Measurements from ENCODE around the gene NELL2.
"Not testable (repeated sequence)": the region's sequence is repeated elsewhere in the genome, so short reads cannot be mapped to it uniquely, and the experiment has no call there.

NELL2 gene

GRCh38 chr12:44778863-44779262 lies 97.3 kb downstream of the NELL2 start:
- no peak for DNase-seq (ENCODE audit: low read depth)

GRCh38 chr12:44777044-44777443 lies 99.1 kb downstream of the NELL2 start:
- no peak for DNase-seq (ENCODE audit: low read depth)

- no peak for DNase-seq (ENCODE audit: low read depth)
Observed at GRCh38 chr12:44775901-44776300, 100.2 kb downstream of the NELL2 start.

- DNase-seq (ENCODE audit: low read depth) = peak; percentile 24
Observed at GRCh38 chr12:44774815-44775411, 101.2 kb downstream of the NELL2 start.

DNA sequence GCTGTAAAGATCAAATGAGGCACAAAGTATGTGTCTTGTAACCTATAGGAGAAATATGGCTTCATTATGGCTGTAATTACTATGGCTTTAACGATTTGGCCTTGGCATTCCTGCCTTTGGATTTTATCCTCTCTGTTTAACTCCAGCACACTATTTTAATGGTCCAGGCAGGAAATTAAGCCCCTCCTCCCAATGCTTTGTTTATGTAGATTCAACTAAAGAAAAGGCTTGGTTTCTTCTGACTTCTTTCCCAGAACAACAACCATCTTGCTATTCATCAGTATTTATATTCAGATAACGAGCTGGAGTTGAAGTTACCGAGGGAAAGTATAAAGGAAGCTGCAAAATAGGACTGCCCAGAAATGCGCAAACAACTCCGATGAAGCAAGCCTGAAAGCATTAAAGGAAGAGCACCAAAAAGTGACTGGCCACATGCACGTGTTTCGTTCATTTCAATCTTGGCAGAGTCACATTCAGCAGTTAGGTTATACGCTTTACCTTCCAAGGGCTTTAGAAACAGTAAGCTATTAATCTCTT lies 104.6 kb downstream of the NELL2 start:
- DNase-seq (ENCODE audit: low read depth) = no peak

- DNase-seq (ENCODE audit: low read depth) = no peak
Observed at GRCh38 chr12:44765796-44766195, 110.3 kb downstream of the NELL2 start.

GRCh38 chr12:44763021-44763420 lies 113.1 kb downstream of the NELL2 start:
- no peak for DNase-seq (ENCODE audit: low read depth)

- DNase-seq (ENCODE audit: low read depth) = no peak
Observed at GRCh38 chr12:44759289-44759688, 116.8 kb downstream of the NELL2 start.

- no peak for DNase-seq (ENCODE audit: low read depth)
Observed at GRCh38 chr12:44750468-44750867, 125.6 kb downstream of the NELL2 start.

DNA sequence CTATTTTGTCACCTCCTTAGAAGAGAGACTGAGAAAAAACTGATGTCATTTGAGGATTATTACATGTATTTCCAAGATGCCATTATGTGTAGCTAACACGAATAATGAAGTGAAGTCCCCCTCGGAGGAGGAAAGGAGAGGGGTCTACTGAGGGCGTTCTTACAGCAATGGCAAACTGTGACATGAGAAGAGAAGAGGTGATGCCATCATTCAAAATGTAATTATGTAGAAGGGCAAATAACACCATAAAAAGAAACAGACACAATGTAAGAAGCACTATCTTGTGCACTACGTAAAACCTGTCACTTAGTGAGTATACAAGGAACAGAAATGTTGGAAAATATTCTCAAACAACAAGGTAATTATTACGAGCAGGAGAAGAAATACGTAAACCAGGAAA lies 126.5 kb downstream of the NELL2 start:
- DNase-seq (ENCODE audit: low read depth) = no peak

- no peak for DNase-seq (ENCODE audit: low read depth)
Observed at GRCh38 chr12:44748950-44749468, 127.1 kb downstream of the NELL2 start.

- not testable (repeated sequence) for DNase-seq (ENCODE audit: low read depth)
Observed at GRCh38 chr12:44741292-44741980, 134.7 kb downstream of the NELL2 start.

GRCh38 chr12:44738051-44738450 lies 138.1 kb downstream of the NELL2 start:
- DNase-seq (ENCODE audit: low read depth) = no peak

DNA sequence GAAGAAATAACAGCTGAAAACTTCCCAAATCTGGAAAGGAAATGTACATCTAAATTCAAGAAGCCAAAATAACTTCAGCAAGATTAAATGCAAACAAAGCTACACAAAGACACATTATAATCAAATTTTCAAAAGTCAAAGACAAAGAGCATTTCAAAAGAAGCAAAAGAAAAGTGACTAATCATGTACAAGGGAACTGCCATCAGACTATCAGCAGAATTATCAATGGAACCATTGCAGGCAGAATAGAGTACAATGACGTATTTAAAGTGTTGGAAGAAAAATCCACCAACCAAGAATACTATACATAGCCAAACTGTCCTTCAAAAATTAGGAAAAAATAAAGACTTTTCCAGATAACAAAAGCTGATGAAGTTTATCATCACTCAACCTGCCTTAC lies 147.5 kb downstream of the NELL2 start:
- DNase-seq (ENCODE audit: low read depth) = no peak

DNA sequence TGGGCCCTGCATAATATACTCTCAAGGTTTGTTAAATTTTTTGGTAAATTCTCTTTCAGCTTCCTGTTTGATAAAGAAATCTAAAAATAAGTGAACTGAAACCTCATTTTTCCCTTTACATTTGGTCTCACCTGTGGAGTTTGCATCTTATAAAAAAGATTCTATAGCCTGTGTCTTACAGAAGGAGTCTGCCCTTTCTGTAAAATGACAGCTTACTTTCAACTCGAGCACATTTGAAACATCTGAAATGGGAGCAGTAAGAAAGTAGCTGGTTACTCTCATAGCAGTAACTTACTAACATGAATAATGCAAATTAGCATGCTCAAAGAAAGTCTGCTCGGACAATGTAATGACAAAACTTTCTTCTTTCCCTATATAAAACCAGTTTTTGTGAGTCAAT lies 155.8 kb downstream of the NELL2 start:
- DNase-seq (ENCODE audit: low read depth) = no peak

DNA sequence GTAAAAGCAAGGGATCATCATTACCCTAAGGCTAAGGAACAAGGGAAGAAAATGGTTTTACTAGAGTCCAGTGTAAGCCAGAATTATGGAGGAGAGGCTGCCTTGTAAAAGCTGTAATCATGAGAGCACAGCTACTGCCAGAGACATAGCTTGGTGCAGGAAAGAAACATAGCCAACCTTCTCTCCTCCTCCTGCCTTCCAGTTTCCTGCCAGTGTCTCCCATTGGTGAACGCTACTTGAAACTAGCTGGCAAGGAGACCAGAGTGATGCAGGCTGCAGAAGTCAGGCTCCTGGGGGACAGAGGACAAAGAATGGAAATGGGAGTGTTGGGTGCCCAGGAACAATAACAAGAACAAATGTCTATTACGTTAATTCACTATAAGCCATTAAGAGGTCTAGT lies 158.5 kb downstream of the NELL2 start:
- DNase-seq (ENCODE audit: low read depth) = no peak

GRCh38 chr12:44716711-44717110 lies 159.4 kb downstream of the NELL2 start:
- DNase-seq (ENCODE audit: low read depth) = no peak

- no peak for DNase-seq (ENCODE audit: low read depth)
Observed at GRCh38 chr12:44711736-44712135, 164.4 kb downstream of the NELL2 start.

- DNase-seq (ENCODE audit: low read depth) = no peak
Observed at GRCh38 chr12:44709166-44709565, 166.9 kb downstream of the NELL2 start.

DNA sequence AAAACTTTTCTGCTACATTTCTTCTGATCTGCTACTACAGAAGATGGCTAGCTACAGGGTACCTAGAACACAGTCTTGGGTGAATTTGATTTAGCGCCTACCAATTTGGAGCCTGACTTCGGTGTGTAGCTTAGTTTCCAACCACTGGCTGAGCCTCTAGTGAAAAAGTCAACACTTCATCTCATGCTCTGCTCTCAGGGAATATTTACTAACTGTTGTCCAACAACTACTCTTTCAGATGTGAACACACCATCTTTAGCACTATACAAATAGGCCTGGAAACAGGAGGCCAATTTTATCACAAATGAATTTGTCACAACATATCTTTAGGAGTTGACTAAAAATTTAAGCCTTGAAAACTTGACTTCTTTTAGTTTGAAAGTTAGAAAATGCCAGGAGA lies 167.9 kb downstream of the NELL2 start:
- DNase-seq (ENCODE audit: low read depth) = no peak

DNA sequence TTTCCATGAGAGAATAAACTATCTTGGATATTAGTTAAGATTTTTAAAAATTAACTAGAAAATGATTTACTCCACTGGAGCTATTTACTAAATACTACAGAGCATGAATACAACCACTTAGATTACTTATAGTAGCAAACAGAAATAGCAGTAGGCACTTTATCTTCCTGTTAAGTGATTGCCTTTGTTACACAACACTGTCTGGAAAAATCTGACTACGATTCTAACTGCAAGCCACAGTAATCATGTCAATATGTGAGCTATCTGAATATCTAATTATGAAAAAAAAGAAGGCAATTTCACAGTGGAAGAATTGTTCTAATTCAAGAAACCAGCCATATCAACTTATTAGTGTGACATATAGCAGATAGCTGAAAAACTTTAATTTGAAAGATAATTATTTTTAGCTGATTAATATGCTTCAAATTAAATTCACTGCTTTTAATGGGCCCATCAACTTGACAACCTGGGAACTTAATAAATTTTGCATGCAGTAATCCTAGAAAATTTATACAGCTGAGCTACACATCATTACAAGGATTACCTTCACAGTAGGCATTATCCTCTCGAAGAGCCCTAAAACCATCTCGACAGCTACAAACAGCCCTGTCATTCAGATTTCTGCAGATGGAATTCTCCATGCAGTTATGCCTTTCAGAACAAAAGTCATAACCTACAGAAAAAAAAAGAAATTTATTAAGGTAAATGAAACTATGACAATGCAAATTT lies 172.8 kb downstream of the NELL2 start:
- no peak for DNase-seq (ENCODE audit: low read depth)

DNA sequence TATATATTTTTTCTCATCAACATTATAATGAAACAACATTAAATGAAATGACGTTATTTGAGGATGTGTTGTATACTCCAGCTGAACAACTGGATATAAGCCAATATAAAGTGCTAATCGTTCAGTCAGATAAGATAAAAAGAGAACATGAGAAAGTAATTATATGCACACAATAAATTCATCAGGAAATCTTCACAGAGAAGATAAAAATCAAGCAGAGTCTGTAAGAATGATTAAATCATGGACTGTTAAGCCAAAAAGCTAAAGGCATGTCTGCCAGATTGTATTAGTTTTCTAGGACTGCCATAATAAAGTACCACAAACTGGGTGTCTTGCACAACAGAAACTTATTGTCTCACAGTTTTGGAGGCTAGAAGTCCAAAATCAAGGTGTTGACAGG lies 178.6 kb downstream of the NELL2 start:
- no peak for DNase-seq (ENCODE audit: low read depth)

GRCh38 chr12:44696542-44696941 lies 179.6 kb downstream of the NELL2 start:
- DNase-seq (ENCODE audit: low read depth) = no peak
